GM18519 (cell line): ENCODE measurements around the gene PARD3B.

Experiments used
- ATAC-seq: cut with Tn5 transposase; IDR thresholded peaks from one replicate; pipeline ENCODE4 v1.9.1; 2021; ENCODE audit warnings: mild to moderate bottlenecking, moderate library complexity; ENCODE audit not compliant: unreplicated experiment, low FRiP score

PARD3B gene

GRCh38 chr2:205402011-205402410 lies 856.7 kb downstream of the PARD3B start:
- no peak for ATAC-seq

- ATAC-seq: no peak
These were observed 858.1 kb downstream of the PARD3B start for GRCh38 chr2:205403244-205403825.

GRCh38 chr2:205405194-205405593 lies 859.9 kb downstream of the PARD3B start:
- ATAC-seq: no peak

- no peak for ATAC-seq
These were observed 860.5 kb downstream of the PARD3B start for GRCh38 chr2:205405752-205406151.

GRCh38 chr2:205407984-205408383 lies 862.7 kb downstream of the PARD3B start:
- no peak for ATAC-seq

GRCh38 chr2:205408696-205409095 lies 863.4 kb downstream of the PARD3B start:
- no peak for ATAC-seq

- ATAC-seq: no peak
These were observed 864.1 kb downstream of the PARD3B start for GRCh38 chr2:205409411-205409810.

GRCh38 chr2:205411558-205411957 lies 866.3 kb downstream of the PARD3B start:
- ATAC-seq: no peak

- no peak for ATAC-seq
These were observed 879.1 kb downstream of the PARD3B start for GRCh38 chr2:205424326-205424725.

GRCh38 chr2:205425102-205425501 lies 879.8 kb downstream of the PARD3B start:
- ATAC-seq: no peak

GRCh38 chr2:205427112-205427511 lies 881.8 kb downstream of the PARD3B start:
- ATAC-seq: no peak

GRCh38 chr2:205428811-205429210 lies 883.5 kb downstream of the PARD3B start:
- ATAC-seq: no peak

- no peak for ATAC-seq
These were observed 890.7 kb downstream of the PARD3B start for GRCh38 chr2:205435970-205436369.

- no peak for ATAC-seq
These were observed 893.0 kb downstream of the PARD3B start for GRCh38 chr2:205438241-205438640.

- ATAC-seq: no peak
These were observed 894.3 kb downstream of the PARD3B start for GRCh38 chr2:205439621-205440020.

- no peak for ATAC-seq
These were observed 896.2 kb downstream of the PARD3B start for GRCh38 chr2:205441524-205441923.

GRCh38 chr2:205448189-205448588 lies 902.9 kb downstream of the PARD3B start:
- ATAC-seq: no peak

GRCh38 chr2:205451901-205452512 lies 906.7 kb downstream of the PARD3B start:
- ATAC-seq: no peak

GRCh38 chr2:205453202-205453601 lies 907.9 kb downstream of the PARD3B start:
- no peak for ATAC-seq

- no peak for ATAC-seq
These were observed 911.4 kb downstream of the PARD3B start for GRCh38 chr2:205456682-205457081.

- ATAC-seq: no peak
These were observed 914.9 kb downstream of the PARD3B start for GRCh38 chr2:205460217-205460616.

- ATAC-seq: no peak
These were observed 915.9 kb downstream of the PARD3B start for GRCh38 chr2:205461169-205461568.
